ENCODE results near the gene ALG11.

GRCh38 chr13:52026246-52026626, 14.0 kb downstream of the ALG11 start:
- TF ChIP-seq CTCF (conservative IDR thresholded peaks at IDR 0.05 in 1 of 2, IDR thresholded peaks at IDR 0.05 in 1 of 2; ENCODE audit: low read depth in 1 of 2, low read length in 2 of 2), result no peak
- no peak for TF ChIP-seq EZH2 (IDR thresholded peaks at IDR 0.05; ENCODE audit: low read length, missing control alignments)
